Effector CD8-positive, alpha-beta T cell (primary cell): ENCODE results near the gene RPL29.

Experiments used
- DNase-seq: peaks from one replicate; lab custom pipeline; 2025; lab: John Stamatoyannopoulos, UW

Gene RPL29

GRCh38 chr3:51945926-51946705, 49.6 kb downstream of the RPL29 start:
- no peak for DNase-seq

- no peak for DNase-seq
These were observed 50.5 kb downstream of the RPL29 start for GRCh38 chr3:51945031-51945840.

- DNase-seq: no peak
These were observed 51.2 kb downstream of the RPL29 start for GRCh38 chr3:51944451-51945021.
